ENCODE measurements around the gene STRN4. TPM values are rescaled to one million over a fixed set of nuclear protein-coding genes. Genes with fewer than 3 reads are reported as not detected.
"Not testable (repeated sequence)": the region's sequence is repeated elsewhere in the genome, so short reads cannot be mapped to it uniquely, and the experiment has no call there.

Gene STRN4
- total RNA-seq, 2 experiments from 2014 or later, result 75.1 to 78.5 TPM

DNA sequence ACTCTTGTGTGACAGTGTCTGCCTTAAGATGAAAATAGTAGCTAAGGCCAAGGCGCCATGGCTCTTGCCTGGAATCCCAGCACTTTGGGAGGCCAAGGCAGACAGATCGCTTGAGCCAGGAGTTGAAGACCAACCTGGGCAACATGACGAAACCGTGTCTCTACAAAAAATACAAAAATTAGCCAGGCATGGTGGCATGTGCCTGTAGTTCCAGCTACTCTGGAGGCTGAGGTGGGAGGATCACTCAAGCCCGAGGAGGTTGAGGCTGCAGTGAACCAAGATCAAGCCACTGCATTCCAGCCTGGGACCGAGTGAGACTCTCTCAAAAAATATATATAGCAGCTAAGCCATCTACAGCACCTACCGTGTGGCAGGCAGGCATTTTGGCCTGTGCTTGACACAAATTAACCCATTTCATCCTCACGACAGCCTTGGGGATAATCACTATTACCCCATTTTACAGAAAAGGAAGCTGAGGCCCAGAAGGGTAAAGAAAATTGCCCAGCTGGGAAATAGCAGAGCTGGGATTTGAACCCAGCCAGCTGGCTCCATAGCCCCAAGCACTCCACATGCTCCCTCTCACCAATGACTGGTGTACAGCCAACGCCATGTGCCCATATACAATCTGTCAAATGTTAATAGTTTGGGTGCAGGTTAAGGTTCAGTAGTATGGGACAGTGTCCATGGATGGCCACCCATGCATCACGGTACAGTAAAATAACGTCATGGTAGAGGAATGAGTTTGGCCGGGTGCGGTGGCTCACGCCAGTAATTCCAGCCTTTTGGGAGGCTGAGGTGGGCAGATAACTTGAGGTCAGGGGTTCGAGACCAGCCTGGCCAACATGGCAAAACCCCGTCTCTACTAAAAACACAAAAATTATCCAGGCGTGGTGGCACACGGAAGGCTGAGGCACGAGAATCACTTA is 39.1 kb upstream of the STRN4 start:
- Mint-ChIP-seq H3K27me3 (no peaks in the 10 kb centered on the region), H3K4me3 (peak overlapping the region; percentile 98), H3K4me1 (peaks cover 58% of the 10 kb centered on the region), H3K27ac (peak overlapping the region; percentile 98), H3K36me3 (ENCODE audit: low read depth) (peaks cover 65% of the 10 kb centered on the region), H3K9me3 (no peaks in the 10 kb centered on the region)
- DNase-seq, result no peak
- ChIA-PET POLR2A (interaction anchor here (0.6 to 3.8 kb wide), 27 partner anchors 8 to 459 kb away, joined by 3 to 21 read pairs (median 4); partner anchors contain the start of genes AP2S1, CALM3, PRKD2 and ZC3H4), CTCF (interaction anchor here (0.8 to 3.7 kb wide), 17 partner anchors 9 to 459 kb away, joined by 3 to 29 read pairs (median 5); no protein-coding TSS in a partner anchor)

- Mint-ChIP-seq H3K27me3 (no peaks in the 10 kb centered on the region), H3K9me3 (no peaks in the 10 kb centered on the region), H3K4me1 (peaks cover 57% of the 10 kb centered on the region), H3K27ac (peak overlapping the region; percentile 98), H3K36me3 (ENCODE audit: low read depth) (peaks cover 69% of the 10 kb centered on the region), H3K4me3 (peak overlapping the region; percentile 98)
- POLR2A ChIA-PET, result interaction anchor here (0.6 to 3.4 kb wide), 17 partner anchors 8 to 460 kb away, joined by 3 to 21 read pairs (median 6); partner anchors contain the start of genes AP2S1, CALM3 and ZC3H4
- CTCF ChIA-PET, result interaction anchor here (0.8 to 3.7 kb wide), 16 partner anchors 8 to 460 kb away, joined by 3 to 29 read pairs (median 5); no protein-coding TSS in a partner anchor
- peak; percentile 88 for DNase-seq
Observed at GRCh38 chr19:46784262-46785053, 38.2 kb upstream of the STRN4 start.

GRCh38 chr19:46783670-46784069 is 37.4 kb upstream of the STRN4 start:
- no peaks in the 10 kb centered on the region for H3K27me3 Mint-ChIP-seq
- no peaks in the 10 kb centered on the region for H3K9me3 Mint-ChIP-seq
- CTCF ChIA-PET, result interaction anchor here (1.3 to 3.7 kb wide), 8 partner anchors 11 to 461 kb away, joined by 4 to 29 read pairs (median 6); no protein-coding TSS in a partner anchor
- no peak for DNase-seq
- H3K4me3 Mint-ChIP-seq, result peak overlapping the region; percentile 98
- H3K36me3 Mint-ChIP-seq (ENCODE audit: low read depth), result peaks cover 75% of the 10 kb centered on the region
- H3K4me1 Mint-ChIP-seq, result peaks cover 54% of the 10 kb centered on the region
- POLR2A ChIA-PET, result interaction anchor here (1.4 to 3.4 kb wide), 7 partner anchors 10 to 330 kb away, joined by 4 to 21 read pairs (median 10); partner anchors contain the start of genes AP2S1, CALM3 and ZC3H4
- H3K27ac Mint-ChIP-seq, result peak overlapping the region; percentile 98

DNA sequence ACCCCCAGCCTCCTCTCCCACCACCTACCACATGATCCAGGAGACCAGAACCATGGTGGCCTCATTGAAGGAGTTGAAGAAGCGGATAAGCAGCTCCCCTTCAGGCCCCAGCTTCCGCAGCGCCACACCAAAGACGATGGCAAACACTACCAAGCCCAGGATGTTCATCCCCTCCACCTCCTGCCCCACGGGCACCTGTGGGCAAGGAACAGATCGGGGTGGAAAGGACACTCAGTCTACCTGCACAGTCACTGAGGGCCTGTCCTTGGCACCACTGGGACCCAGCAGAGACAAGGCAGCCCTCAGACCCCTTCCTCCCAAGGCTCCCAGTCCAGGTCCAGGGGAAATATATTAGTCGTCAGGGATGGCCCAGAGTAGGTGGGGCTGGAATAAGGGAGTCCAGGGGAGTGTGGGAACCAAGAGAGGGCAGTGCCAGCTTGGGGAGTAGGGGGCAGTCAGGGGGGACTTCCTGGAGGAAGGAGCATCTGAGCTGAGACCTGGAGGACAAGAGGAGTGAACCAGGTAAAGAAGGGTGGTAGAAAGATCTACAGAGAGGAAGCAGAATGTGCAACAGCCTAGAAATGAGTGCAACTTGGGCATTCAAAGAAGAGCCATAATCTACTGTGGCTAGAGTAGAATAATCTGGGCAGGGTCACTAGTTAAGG is 36.2 kb upstream of the STRN4 start:
- no peak for DNase-seq
- peak overlapping the region; percentile 98 for H3K27ac Mint-ChIP-seq
- CTCF ChIA-PET, result interaction anchor here (3.7 kb wide), 1 partner anchor 16 kb away, joined by 29 read pairs; no protein-coding TSS in a partner anchor
- peaks cover 81% of the 10 kb centered on the region for H3K36me3 Mint-ChIP-seq (ENCODE audit: low read depth)
- POLR2A ChIA-PET, result no interaction called here
- H3K4me3 Mint-ChIP-seq, result peak overlapping the region; percentile 98
- no peaks in the 10 kb centered on the region for H3K27me3 Mint-ChIP-seq
- H3K9me3 Mint-ChIP-seq, result no peaks in the 10 kb centered on the region
- peaks cover 62% of the 10 kb centered on the region for H3K4me1 Mint-ChIP-seq

GRCh38 chr19:46777956-46778645 is 31.9 kb upstream of the STRN4 start:
- POLR2A ChIA-PET, result interaction anchor here (2.1 kb wide), 1 partner anchor 10 kb away, joined by 6 read pairs; the partner anchor contains the start of gene SLC1A5
- H3K27me3 Mint-ChIP-seq, H3K4me3 Mint-ChIP-seq, DNase-seq, H3K9me3 Mint-ChIP-seq: not testable (repeated sequence)
- H3K4me1 Mint-ChIP-seq, result peaks cover 53% of the 10 kb centered on the region
- peak overlapping the region; percentile 69 for H3K27ac Mint-ChIP-seq
- CTCF ChIA-PET, result interaction anchor here (3.4 kb wide), 1 partner anchor 12 kb away, joined by 13 read pairs; no protein-coding TSS in a partner anchor
- peaks cover 67% of the 10 kb centered on the region for H3K36me3 Mint-ChIP-seq (ENCODE audit: low read depth)

- Mint-ChIP-seq H3K4me3 (no peak overlapping the region), H3K4me1 (peaks cover 48% of the 10 kb centered on the region), H3K27me3 (no peaks in the 10 kb centered on the region), H3K9me3 (no peaks in the 10 kb centered on the region), H3K27ac (no peak overlapping the region), H3K36me3 (ENCODE audit: low read depth) (peaks cover 61% of the 10 kb centered on the region)
- ChIA-PET CTCF (interaction anchor here (0.6 to 3.4 kb wide), 3 partner anchors 7 to 17 kb away, joined by 3 to 13 read pairs (median 4); no protein-coding TSS in a partner anchor), POLR2A (interaction anchor here (1.9 to 2.8 kb wide), 3 partner anchors 8 to 11 kb away, joined by 5 to 10 read pairs (median 6); partner anchors contain the start of gene SLC1A5)
- no peak for DNase-seq
Observed at GRCh38 chr19:46776927-46777911, 31.0 kb upstream of the STRN4 start.

GRCh38 chr19:46775642-46776258 is 29.5 kb upstream of the STRN4 start:
- Mint-ChIP-seq H3K36me3 (ENCODE audit: low read depth) (peaks cover 49% of the 10 kb centered on the region), H3K9me3 (no peaks in the 10 kb centered on the region), H3K4me3 (no peak overlapping the region), H3K27ac (peak overlapping the region; percentile 21), H3K4me1 (peaks cover 39% of the 10 kb centered on the region), H3K27me3 (no peaks in the 10 kb centered on the region)
- ChIA-PET CTCF (interaction anchor here (1.0 to 3.4 kb wide), 2 partner anchors 9 to 10 kb away, joined by 4 to 13 read pairs; no protein-coding TSS in a partner anchor), POLR2A (interaction anchor here (1.9 to 2.8 kb wide), 2 partner anchors 10 to 12 kb away, joined by 5 to 10 read pairs; partner anchors contain the start of gene SLC1A5)
- no peak for DNase-seq

GRCh38 chr19:46773018-46773399 is 26.8 kb upstream of the STRN4 start:
- ChIA-PET POLR2A (interaction anchor here (1.0 kb wide), 1 partner anchor 13 kb away, joined by 3 read pairs; no protein-coding TSS in a partner anchor), CTCF (interaction anchor here (1.3 to 2.2 kb wide), 2 partner anchors 19 to 68 kb away, joined by 6 to 10 read pairs; no protein-coding TSS in a partner anchor)
- Mint-ChIP-seq H3K4me3 (no peak overlapping the region), H3K4me1 (peaks cover 23% of the 10 kb centered on the region), H3K27me3 (no peaks in the 10 kb centered on the region), H3K36me3 (ENCODE audit: low read depth) (peaks cover 33% of the 10 kb centered on the region), H3K9me3 (no peaks in the 10 kb centered on the region), H3K27ac (no peak overlapping the region)
- no peak for DNase-seq

GRCh38 chr19:46772170-46773017 is 26.1 kb upstream of the STRN4 start:
- Mint-ChIP-seq H3K4me1 (peaks cover 19% of the 10 kb centered on the region), H3K27me3 (no peaks in the 10 kb centered on the region), H3K36me3 (ENCODE audit: low read depth) (peaks cover 28% of the 10 kb centered on the region), H3K4me3 (no peak overlapping the region), H3K27ac (no peak overlapping the region), H3K9me3 (no peaks in the 10 kb centered on the region)
- ChIA-PET POLR2A (interaction anchor here (0.6 to 1.0 kb wide), 2 partner anchors 14 to 16 kb away, joined by 3 read pairs; partner anchors contain the start of gene SLC1A5), CTCF (interaction anchor here (1.3 to 2.2 kb wide), 3 partner anchors 12 to 69 kb away, joined by 5 to 10 read pairs (median 6); no protein-coding TSS in a partner anchor)
- DNase-seq, result no peak
